ENCODE results near the gene DCDC1.

Gene DCDC1

GRCh38 chr11:30991376-30991775, 378.2 kb downstream of the DCDC1 start:
- H3K27ac ChIP-seq: no peak overlapping the region

GRCh38 chr11:30990625-30991296, 378.8 kb downstream of the DCDC1 start:
- no peak overlapping the region for H3K27ac ChIP-seq
- TF ChIP-seq CTCF (conservative IDR thresholded peaks at IDR 0.05) (no peak), ZFX (IDR thresholded peaks at IDR 0.05) (no peak)

More at GRCh38 chr11:30991376-30991775, 378.2 kb downstream of the DCDC1 start:
- TF ChIP-seq CTCF (conservative IDR thresholded peaks at IDR 0.05) (no peak), ZFX (IDR thresholded peaks at IDR 0.05) (no peak)

GRCh38 chr11:30987819-30988218, 381.7 kb downstream of the DCDC1 start:
- H3K27ac ChIP-seq: no peak overlapping the region
- no peak for TF ChIP-seq CTCF (conservative IDR thresholded peaks at IDR 0.05)
- no peak for TF ChIP-seq ZFX (IDR thresholded peaks at IDR 0.05)

GRCh38 chr11:30985536-30985935, 384.0 kb downstream of the DCDC1 start:
- no peak overlapping the region for H3K27ac ChIP-seq
- TF ChIP-seq ZFX (IDR thresholded peaks at IDR 0.05) (no peak), CTCF (conservative IDR thresholded peaks at IDR 0.05) (no peak)

- TF ChIP-seq CTCF (conservative IDR thresholded peaks at IDR 0.05) (no peak), ZFX (IDR thresholded peaks at IDR 0.05) (no peak)
Measured at GRCh38 chr11:30984827-30985226, 384.7 kb downstream of the DCDC1 start.

GRCh38 chr11:30984442-30984816, 385.1 kb downstream of the DCDC1 start:
- no peak for TF ChIP-seq ZFX (IDR thresholded peaks at IDR 0.05)
- TF ChIP-seq CTCF (conservative IDR thresholded peaks at IDR 0.05): no peak
- no peak overlapping the region for H3K27ac ChIP-seq

More at GRCh38 chr11:30984827-30985226, 384.7 kb downstream of the DCDC1 start:
- no peak overlapping the region for H3K27ac ChIP-seq

GRCh38 chr11:30983776-30984441, 385.6 kb downstream of the DCDC1 start:
- no peak overlapping the region for H3K27ac ChIP-seq
- no peak for TF ChIP-seq ZFX (IDR thresholded peaks at IDR 0.05)
- no peak for TF ChIP-seq CTCF (conservative IDR thresholded peaks at IDR 0.05)

Data from C4-2B (cell line).